GM12801 (cell line): ENCODE data around the gene MAP3K4.

Experiments
- CTCF ChIP-seq: IDR thresholded peaks from one replicate; pipeline ENCODE4 v1.5.1; 2011; ENCODE audit warnings: control low read depth; ENCODE audit not compliant: insufficient read length; ENCODE audit errors: extremely low read depth

The MAP3K4 gene

GRCh38 chr6:161027385-161027784 lies 35.8 kb downstream of the MAP3K4 start:
- TF ChIP-seq CTCF, result no peak

- TF ChIP-seq CTCF, result no peak
These were observed 37.7 kb downstream of the MAP3K4 start for GRCh38 chr6:161029195-161029809.

- no peak for TF ChIP-seq CTCF
These were observed 40.3 kb downstream of the MAP3K4 start for GRCh38 chr6:161031721-161032495.

GRCh38 chr6:161033667-161034066 lies 42.1 kb downstream of the MAP3K4 start:
- no peak for TF ChIP-seq CTCF

- no peak for TF ChIP-seq CTCF
These were observed 43.8 kb downstream of the MAP3K4 start for GRCh38 chr6:161035182-161035980.

- no peak for TF ChIP-seq CTCF
These were observed 44.4 kb downstream of the MAP3K4 start for GRCh38 chr6:161035981-161036263.

- no peak for TF ChIP-seq CTCF
These were observed 46.3 kb downstream of the MAP3K4 start for GRCh38 chr6:161037873-161038228.
